Upper lobe of left lung (tissue), 4 donors: ENCODE measurements around the gene EI24.

Source experiments
- EP300 ChIP-seq, 4 donors: sonication (generic); formaldehyde crosslinking; IDR thresholded peaks; one replicate each; pipeline ENCODE4 v1.5.1; 2017; ENCODE audit warnings: antibody characterized with exemption in 4 of 4, control low read depth in 2 of 4
- POLR2A ChIP-seq, 4 donors: fragments of 450-650 bp; IDR thresholded peaks; one replicate each; pipeline ENCODE4 v1.5.1; 2016 to 2017; ENCODE audit warnings: antibody characterized with exemption in 4 of 4, mild to moderate bottlenecking in 2 of 4
- TF ChIP-seq, protein P1 (sequence below), 6 experiments: fragments of 450-650 bp in 4 of 6; fragments of 200-600 bp in 2 of 6; sonication (generic) in 2 of 6; IDR thresholded peaks; one replicate each; pipeline ENCODE4 v1.5.1; 2016 to 2019; ENCODE audit warnings: antibody characterized with exemption in 6 of 6

DNA sequence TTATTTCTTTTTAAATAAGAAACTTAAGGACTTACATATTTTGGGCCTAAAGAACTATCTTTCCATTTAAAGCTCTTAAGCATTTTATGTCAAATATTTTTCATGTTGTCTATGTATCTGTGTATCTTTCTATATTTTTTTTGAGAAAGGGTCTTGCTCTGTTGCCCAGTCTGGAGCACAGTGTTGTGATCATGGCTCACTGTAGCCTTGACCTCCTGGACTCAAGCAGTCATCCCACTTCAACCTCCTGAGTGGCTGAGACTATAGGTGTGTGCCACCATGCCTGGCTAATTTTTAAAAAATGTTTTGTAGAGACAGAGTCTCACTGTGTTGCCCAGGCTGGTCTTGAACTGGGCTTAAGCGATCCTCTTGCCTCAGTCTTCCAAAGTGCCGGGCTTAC, 31.4 kb downstream of the EI24 start:
- TF ChIP-seq POLR2A (IDR thresholded peaks at IDR 0.05) (no peak), EP300 (IDR thresholded peaks at IDR 0.05) (no peak)
- TF ChIP-seq, protein P1, sequence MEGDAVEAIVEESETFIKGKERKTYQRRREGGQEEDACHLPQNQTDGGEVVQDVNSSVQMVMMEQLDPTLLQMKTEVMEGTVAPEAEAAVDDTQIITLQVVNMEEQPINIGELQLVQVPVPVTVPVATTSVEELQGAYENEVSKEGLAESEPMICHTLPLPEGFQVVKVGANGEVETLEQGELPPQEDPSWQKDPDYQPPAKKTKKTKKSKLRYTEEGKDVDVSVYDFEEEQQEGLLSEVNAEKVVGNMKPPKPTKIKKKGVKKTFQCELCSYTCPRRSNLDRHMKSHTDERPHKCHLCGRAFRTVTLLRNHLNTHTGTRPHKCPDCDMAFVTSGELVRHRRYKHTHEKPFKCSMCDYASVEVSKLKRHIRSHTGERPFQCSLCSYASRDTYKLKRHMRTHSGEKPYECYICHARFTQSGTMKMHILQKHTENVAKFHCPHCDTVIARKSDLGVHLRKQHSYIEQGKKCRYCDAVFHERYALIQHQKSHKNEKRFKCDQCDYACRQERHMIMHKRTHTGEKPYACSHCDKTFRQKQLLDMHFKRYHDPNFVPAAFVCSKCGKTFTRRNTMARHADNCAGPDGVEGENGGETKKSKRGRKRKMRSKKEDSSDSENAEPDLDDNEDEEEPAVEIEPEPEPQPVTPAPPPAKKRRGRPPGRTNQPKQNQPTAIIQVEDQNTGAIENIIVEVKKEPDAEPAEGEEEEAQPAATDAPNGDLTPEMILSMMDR (IDR thresholded peaks at IDR 0.05), result no peak
